ENCODE data around the gene TMEM154.

Gene TMEM154

GRCh38 chr4:152633118-152633517, 46.7 kb downstream of the TMEM154 start:
- no peak overlapping the region for H3K4me3 ChIP-seq (ENCODE audit: low read depth, low read length)
- CTCF ChIA-PET, result interaction anchor here (3.6 to 16.6 kb wide), 2 partner anchors 133 to 178 kb away, joined by 17 to 348 read pairs; no protein-coding TSS in a partner anchor
- no peak for DNase-seq (ENCODE audit: low read depth, low spot score)
- POLR2A ChIA-PET, result no interaction called here
- no peak for TF ChIP-seq CTCF (IDR thresholded peaks at IDR 0.05; ENCODE audit: insufficient read depth, low read length, missing control alignments)

GRCh38 chr4:152630324-152630723, 49.5 kb downstream of the TMEM154 start:
- TF ChIP-seq CTCF (IDR thresholded peaks at IDR 0.05; ENCODE audit: insufficient read depth, low read length, missing control alignments), result no peak
- CTCF ChIA-PET, result interaction anchor here (3.8 to 16.6 kb wide), 2 partner anchors 9 to 130 kb away, joined by 38 to 348 read pairs; no protein-coding TSS in a partner anchor
- DNase-seq (ENCODE audit: low read depth, low spot score), result no peak
- POLR2A ChIA-PET, result no interaction called here
- no peak overlapping the region for H3K4me3 ChIP-seq (ENCODE audit: low read depth, low read length)

- ChIA-PET POLR2A (no interaction called here), CTCF (interaction anchor here (1.6 to 3.8 kb wide), 2 partner anchors 10 to 19 kb away, joined by 4 to 38 read pairs; no protein-coding TSS in a partner anchor)
- no peak for TF ChIP-seq CTCF (IDR thresholded peaks at IDR 0.05; ENCODE audit: insufficient read depth, low read length, missing control alignments)
- H3K4me3 ChIP-seq (ENCODE audit: low read depth, low read length), result no peak overlapping the region
- DNase-seq (ENCODE audit: low read depth, low spot score), result no peak
These were observed 49.9 kb downstream of the TMEM154 start for GRCh38 chr4:152629908-152630307.

GRCh38 chr4:152628128-152628527, 51.7 kb downstream of the TMEM154 start:
- DNase-seq (ENCODE audit: low read depth, low spot score), result no peak
- no peak for TF ChIP-seq CTCF (IDR thresholded peaks at IDR 0.05; ENCODE audit: insufficient read depth, low read length, missing control alignments)
- POLR2A ChIA-PET, result no interaction called here
- CTCF ChIA-PET, result interaction anchor here (0.7 to 1.9 kb wide), 4 partner anchors 12 to 168 kb away, joined by 3 to 12 read pairs (median 4); no protein-coding TSS in a partner anchor
- H3K4me3 ChIP-seq (ENCODE audit: low read depth, low read length), result no peak overlapping the region

- POLR2A ChIA-PET, result no interaction called here
- no peak for DNase-seq (ENCODE audit: low read depth, low spot score)
- H3K4me3 ChIP-seq (ENCODE audit: low read depth, low read length), result no peak overlapping the region
- CTCF ChIA-PET, result interaction anchor here (1.4 to 1.9 kb wide), 2 partner anchors 13 to 109 kb away, joined by 3 to 12 read pairs; no protein-coding TSS in a partner anchor
- no peak for TF ChIP-seq CTCF (IDR thresholded peaks at IDR 0.05; ENCODE audit: insufficient read depth, low read length, missing control alignments)
These were observed 53.0 kb downstream of the TMEM154 start for GRCh38 chr4:152626790-152627189.

- no peak for TF ChIP-seq CTCF (IDR thresholded peaks at IDR 0.05; ENCODE audit: insufficient read depth, low read length, missing control alignments)
- no peak for DNase-seq (ENCODE audit: low read depth, low spot score)
- ChIA-PET POLR2A (no interaction called here), CTCF (no interaction called here)
- no peak overlapping the region for H3K4me3 ChIP-seq (ENCODE audit: low read depth, low read length)
These were observed 58.9 kb downstream of the TMEM154 start for GRCh38 chr4:152620915-152621314.

All from AG04449 (cell line).